ENCODE results near the gene TEP1.

Gene TEP1

DNA sequence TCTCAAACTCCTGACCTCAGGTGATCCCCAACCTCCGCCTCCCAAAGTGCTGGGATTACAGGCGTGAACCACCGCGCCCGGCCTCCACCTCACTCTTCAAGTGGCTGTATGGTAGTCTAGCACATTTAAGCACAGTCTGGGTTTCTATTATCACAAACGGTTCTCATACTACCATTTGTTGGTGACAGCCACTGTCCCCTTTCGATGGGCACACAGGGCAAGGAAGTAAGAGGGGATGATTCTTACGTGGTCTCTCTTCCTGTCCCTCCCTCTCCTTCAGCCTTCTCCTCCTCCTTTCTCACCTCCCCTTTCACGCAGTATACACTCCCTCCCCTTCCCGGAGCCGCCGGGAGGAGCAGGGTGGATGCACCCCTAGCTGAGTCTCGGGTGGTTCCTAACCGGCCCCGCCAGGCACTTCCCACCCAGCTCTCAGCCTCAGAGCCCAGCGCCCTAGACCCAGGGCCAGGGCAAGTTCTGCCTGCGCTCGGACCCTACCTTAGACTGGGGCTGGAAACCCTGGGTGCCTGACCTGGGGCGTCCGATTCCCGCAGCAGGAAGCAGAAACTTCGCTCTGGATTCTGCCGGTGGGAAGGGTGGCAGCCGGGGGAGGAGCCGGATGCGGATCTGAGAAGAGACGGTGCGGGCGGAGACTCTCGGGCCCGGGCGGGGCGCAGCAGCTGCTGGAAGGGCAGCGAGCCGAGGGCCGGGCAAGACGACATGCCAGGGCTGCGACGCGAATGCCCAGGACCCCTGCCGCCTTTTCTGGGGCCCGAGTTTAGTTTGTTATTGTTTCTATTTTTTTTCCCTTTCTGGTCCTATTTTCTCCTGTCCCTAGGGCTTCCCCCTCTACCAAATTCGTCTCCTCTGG is at the start of gene TEP1:
TEP1 (minus strand) TSS at position 626 of the 868 bp plus-strand sequence. CDS start 5,062 bp downstream, outside the sequence.
- CTCF ChIA-PET: interaction anchor here (1.0 to 1.1 kb wide), 2 partner anchors 193 to 196 kb away, joined by 3 read pairs; no protein-coding TSS in a partner anchor
- TF ChIP-seq, protein P1, sequence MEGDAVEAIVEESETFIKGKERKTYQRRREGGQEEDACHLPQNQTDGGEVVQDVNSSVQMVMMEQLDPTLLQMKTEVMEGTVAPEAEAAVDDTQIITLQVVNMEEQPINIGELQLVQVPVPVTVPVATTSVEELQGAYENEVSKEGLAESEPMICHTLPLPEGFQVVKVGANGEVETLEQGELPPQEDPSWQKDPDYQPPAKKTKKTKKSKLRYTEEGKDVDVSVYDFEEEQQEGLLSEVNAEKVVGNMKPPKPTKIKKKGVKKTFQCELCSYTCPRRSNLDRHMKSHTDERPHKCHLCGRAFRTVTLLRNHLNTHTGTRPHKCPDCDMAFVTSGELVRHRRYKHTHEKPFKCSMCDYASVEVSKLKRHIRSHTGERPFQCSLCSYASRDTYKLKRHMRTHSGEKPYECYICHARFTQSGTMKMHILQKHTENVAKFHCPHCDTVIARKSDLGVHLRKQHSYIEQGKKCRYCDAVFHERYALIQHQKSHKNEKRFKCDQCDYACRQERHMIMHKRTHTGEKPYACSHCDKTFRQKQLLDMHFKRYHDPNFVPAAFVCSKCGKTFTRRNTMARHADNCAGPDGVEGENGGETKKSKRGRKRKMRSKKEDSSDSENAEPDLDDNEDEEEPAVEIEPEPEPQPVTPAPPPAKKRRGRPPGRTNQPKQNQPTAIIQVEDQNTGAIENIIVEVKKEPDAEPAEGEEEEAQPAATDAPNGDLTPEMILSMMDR (conservative IDR thresholded peaks at IDR 0.05; ENCODE audit: low read depth): no peak
- DNase-seq (ENCODE audit: low spot score): peak; percentile 82
- H3K27ac ChIP-seq: peak within 1 kb of the TSS; percentile 96
- POLR2A ChIA-PET (ENCODE audit: low non-redundant PET): interaction anchor here (0.9 to 1.8 kb wide), 4 partner anchors 12 to 269 kb away, joined by 3 to 9 read pairs (median 5); partner anchors contain the start of genes APEX1, OSGEP and PIP4P1

DNA sequence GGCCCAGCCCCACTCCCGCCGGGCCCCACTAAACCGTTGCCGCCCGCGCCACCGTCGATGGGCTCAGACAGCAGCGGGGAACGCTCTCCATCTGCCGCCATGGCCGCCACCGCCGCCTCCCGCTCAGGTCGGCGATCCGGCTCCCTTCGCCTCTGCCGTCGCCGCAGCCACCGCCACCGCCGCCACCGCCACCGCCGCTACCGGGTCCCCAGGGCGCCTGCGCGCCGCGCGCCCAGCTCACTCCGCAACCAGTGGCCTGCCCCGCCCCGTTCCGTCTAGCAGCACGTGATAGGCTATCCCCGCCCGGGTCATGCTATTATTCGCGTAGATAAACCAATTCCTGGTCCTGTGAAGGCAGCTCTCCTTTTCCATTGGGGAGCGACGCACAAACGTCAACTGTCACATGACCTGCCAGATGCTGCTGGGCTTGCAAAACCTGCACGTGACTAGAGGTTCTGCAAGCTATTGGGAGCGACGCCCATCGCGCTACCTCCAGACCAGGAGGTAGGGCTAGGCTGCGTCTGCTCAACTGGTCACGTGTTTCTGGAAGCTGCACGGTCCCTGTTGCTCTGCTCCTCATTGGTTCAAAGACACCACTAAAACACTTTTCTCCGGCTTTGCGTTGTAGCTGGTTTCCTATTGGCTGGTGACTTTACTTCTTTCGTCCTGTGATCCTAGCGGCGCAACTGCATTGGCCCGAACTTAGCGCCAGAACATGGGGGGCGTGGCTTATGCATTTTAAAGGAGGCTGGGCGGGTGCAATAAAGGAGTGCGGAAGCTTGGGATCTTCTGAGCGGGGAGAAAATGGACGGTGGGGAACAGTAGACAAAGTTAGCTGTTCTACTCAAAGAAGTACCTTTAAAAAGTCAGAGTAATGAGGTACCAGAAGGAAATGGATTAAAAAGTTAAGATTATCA is 48.2 kb upstream of the TEP1 start, which contains the start of gene PIP4P1:
PIP4P1 (minus strand) TSS at position 210 of the 917 bp plus-strand sequence; CDS start at position 101, 109 bp downstream.
- ChIA-PET CTCF (interaction anchor here (0.7 to 0.9 kb wide), 2 partner anchors 45 to 147 kb away, joined by 3 read pairs; no protein-coding TSS in a partner anchor), POLR2A (ENCODE audit: low non-redundant PET) (interaction anchor here (0.6 to 1.7 kb wide), 5 partner anchors 8 to 921 kb away, joined by 3 to 8 read pairs (median 6); partner anchors contain the start of genes PARP2, PNP and TEP1)
- TF ChIP-seq, protein P1 (conservative IDR thresholded peaks at IDR 0.05; ENCODE audit: low read depth): no peak
- peak; percentile 94 for DNase-seq (ENCODE audit: low spot score)
- H3K27ac ChIP-seq: peak within 1 kb of the TSS; percentile 90

GRCh38 chr14:20460458-20461224 is 47.3 kb upstream of the TEP1 start:
- DNase-seq (ENCODE audit: low spot score): peak; percentile 16
- H3K27ac ChIP-seq: peak overlapping the region; percentile 90
- TF ChIP-seq, protein P1 (conservative IDR thresholded peaks at IDR 0.05; ENCODE audit: low read depth): no peak
- ChIA-PET POLR2A (ENCODE audit: low non-redundant PET) (interaction anchor here (1.1 to 1.7 kb wide), 4 partner anchors 9 to 922 kb away, joined by 3 to 8 read pairs (median 7); partner anchors contain the start of genes PARP2, PNP and TEP1), CTCF (no interaction called here)

DNA sequence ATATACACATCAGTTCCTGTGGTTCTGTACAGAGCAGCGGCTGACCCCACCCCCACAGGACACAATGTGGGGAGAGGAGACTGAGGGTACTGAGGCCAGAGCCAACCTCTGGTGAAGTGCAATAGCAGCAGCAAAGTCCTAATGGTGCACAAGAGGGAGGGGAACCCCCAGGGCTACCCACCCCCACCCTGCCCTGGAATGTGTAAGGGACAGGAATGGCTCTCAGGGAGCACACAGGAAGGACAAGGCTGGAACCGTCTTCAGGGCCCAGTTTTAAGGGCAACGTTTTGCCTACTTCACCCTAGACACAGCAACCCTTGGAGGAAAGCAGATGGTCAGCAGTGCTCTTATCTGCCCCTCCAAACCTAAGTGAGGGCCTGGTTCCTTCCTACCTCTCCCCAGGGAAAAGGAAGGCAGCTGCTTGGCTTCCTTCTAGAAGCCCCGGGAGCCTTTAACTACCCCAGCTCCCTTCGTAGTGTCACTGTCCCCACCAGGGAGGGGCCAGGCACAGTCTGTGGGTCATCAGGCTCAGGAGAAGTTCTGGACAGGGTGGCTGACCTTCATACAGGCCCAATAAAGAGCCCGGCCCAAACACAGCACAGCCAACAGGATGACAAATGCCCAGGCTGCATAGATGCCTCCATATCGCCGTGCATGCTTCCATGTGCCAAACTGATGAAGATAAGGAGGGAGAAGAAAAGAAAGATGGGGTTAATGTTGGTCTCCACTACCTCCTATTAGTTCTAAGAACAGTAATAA is 44.9 kb upstream of the TEP1 start:
- ChIA-PET POLR2A (ENCODE audit: low non-redundant PET) (no interaction called here), CTCF (interaction anchor here (0.7 kb wide), 1 partner anchor 62 kb away, joined by 3 read pairs; no protein-coding TSS in a partner anchor)
- peak overlapping the region; percentile 67 for H3K27ac ChIP-seq
- no peak for DNase-seq (ENCODE audit: low spot score)
- TF ChIP-seq, protein P1 (conservative IDR thresholded peaks at IDR 0.05; ENCODE audit: low read depth): no peak

DNA sequence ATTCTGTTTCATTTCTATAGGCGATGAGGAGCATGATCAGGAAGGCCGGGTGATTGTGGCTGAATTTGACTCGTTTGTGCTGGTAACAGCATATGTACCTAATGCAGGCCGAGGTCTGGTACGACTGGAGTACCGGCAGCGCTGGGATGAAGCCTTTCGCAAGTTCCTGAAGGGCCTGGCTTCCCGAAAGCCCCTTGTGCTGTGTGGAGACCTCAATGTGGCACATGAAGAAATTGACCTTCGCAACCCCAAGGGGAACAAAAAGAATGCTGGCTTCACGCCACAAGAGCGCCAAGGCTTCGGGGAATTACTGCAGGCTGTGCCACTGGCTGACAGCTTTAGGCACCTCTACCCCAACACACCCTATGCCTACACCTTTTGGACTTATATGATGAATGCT is 43.7 kb upstream of the TEP1 start:
- ChIA-PET CTCF (no interaction called here), POLR2A (ENCODE audit: low non-redundant PET) (no interaction called here)
- peak overlapping the region; percentile 56 for H3K27ac ChIP-seq
- no peak for DNase-seq (ENCODE audit: low spot score)
- TF ChIP-seq, protein P1 (conservative IDR thresholded peaks at IDR 0.05; ENCODE audit: low read depth): no peak
